ENCODE data around the gene MORN1.

- no peak for TF ChIP-seq CTCF (conservative IDR thresholded peaks at IDR 0.05)
- no peak for TF ChIP-seq EZH2 (IDR thresholded peaks at IDR 0.05; ENCODE audit: low read depth)
Observed at GRCh38 chr1:2337081-2337480, 54.3 kb downstream of the MORN1 start.
